EH (cell line): ENCODE measurements around the gene CEACAM6.

Source experiments
- DNase-seq: peaks from one replicate; pipeline ENCODE4 v3.0.0-alpha.2; 2015; ENCODE audit warnings: low read depth

Gene CEACAM6

GRCh38 chr19:41796901-41797300, 41.6 kb downstream of the CEACAM6 start:
- DNase-seq: no peak

- no peak for DNase-seq
Measured at GRCh38 chr19:41799444-41800000, 44.2 kb downstream of the CEACAM6 start.

DNA sequence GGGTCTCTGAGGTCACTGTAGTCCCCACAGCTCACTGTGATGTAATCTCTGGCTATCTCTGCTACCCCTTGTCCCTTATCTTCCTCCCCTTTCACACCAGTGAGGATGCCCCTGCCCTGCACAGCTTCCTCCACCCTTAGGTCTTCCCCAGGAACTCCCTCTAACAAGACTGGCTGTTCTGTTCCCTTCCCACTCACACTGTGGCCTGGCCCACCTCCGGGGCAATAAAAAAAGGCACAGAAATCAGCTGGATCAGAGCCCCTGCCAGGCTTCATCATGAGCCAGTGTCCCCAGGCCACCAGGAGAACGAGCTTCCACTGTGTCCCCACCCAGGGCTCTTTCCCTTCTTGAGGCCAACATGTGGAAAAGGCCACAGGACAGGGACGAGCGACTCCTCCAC, 45.7 kb downstream of the CEACAM6 start:
- no peak for DNase-seq

DNA sequence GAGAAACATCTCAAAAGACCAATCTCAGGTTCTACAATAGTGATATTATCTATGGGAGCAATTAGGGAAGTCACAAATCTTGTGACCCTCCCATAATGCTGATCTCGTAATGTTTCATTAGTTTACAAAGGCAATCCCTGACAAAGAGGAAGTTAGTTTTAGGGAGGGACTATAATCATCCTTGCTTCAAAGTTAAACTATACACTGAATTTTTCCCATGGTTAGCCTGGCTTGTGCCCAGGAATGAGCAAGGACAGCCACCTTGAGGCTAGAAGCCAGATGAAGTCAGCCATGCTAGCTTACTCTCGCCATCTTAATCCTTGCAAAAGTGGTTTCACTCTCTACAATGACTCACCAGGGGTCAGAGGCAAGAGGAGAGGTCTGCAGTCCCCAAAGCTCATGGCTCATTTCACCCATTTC, 46.5 kb downstream of the CEACAM6 start:
- no peak for DNase-seq

DNA sequence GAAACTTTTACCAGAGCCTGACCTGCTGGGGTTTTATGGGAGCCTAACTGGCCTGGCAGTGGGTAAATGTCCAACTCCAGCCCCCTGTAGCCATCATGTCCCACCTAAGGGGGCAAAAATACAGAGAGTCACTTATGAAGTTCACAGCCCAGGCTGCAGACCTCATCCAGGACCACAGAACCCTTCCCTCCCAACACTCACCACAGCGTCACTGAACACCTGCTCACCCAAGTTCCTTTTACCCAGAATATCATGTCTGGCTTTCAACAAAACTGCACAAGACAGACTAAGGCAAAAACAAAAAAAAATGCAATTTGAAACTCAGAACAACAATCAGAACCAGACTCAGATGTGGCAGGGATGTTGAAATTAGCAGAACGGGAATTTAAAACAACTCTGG, 47.4 kb downstream of the CEACAM6 start:
- DNase-seq: no peak

DNA sequence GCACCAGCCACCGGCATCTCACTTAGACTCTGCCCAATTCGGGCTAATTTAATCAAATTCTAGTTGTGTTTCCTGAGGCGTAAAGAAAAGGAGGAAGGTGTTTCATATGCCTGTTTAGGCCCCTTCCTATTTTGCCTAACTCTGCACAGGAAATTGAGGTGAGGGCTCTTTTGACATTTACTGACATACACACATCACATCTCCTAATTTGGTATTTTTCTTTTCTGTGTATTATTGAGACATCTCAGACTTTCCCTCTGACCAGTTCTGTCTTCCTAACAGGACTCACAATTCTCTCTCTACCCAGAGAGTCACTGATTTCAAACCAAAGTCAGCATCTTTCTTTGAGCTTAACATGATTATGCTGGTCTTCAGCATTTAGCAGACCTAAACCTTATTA, 49.0 kb downstream of the CEACAM6 start:
- no peak for DNase-seq

- no peak for DNase-seq
Measured at GRCh38 chr19:41807176-41807575, 51.8 kb downstream of the CEACAM6 start.

DNA sequence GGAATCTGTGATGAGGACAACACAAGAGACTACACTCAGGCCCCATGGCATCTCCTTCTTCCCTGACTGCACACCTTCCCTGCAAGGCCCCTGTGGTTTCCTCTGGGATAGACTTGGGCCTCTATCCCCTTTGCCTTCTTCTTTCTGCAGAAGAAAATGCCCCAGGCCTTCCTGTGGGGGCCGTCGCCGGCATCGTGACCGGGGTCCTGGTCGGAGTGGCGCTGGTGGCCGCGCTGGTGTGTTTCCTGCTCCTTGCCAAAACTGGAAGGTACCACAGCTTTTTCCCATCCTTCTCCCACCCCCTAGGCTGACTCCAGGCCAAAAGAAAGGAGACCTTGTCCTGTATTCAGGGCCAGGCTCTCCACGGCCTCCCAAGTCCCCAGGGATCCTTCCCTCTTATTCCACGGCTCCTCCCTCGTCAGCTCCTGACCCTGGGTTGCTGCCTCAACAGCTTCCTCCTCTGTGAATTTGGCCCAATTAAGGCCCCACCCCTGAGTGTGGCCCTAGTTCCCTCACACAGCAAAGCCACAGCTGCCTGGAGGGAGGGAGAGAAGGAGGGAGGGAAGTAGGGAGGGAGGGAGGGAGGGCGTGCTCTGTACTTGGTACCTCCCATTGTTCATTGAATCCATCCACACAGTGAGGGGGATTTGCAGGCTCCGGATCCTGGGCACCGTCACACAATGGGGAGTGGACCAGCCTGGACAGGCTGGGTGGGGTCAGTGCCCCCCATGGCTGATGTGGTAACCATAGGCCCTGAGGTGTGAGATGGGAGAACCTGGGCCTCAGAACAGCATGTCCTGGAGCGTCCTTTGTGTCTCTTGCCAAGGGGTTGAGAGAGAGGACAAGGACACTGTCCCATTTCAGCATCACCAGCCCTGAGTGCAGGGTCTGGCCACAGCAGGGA, 53.6 kb downstream of the CEACAM6 start:
- DNase-seq: no peak

GRCh38 chr19:41810301-41810700, 55.0 kb downstream of the CEACAM6 start:
- no peak for DNase-seq

DNA sequence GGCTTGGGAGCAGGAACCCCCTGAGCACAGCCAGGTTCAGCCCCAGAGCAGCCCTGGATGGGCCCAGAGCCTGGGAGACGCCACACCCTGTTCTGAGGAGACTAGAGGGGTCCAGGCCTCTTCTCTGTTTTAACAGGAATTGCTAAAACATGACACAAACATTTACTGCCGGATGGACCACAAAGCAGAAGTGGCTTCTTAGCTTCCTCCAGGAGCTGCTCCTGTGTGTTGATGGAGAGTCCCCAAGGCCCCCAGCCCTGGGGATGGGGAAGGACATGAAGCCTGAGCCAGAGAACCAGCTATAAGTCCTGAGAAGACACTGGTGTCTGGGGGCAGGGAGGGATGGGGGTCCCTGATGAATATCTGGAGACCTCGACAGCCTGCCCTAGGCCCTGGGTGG, 55.7 kb downstream of the CEACAM6 start:
- DNase-seq: no peak

GRCh38 chr19:41811981-41812380, 56.7 kb downstream of the CEACAM6 start:
- DNase-seq: no peak

GRCh38 chr19:41813911-41814310, 58.6 kb downstream of the CEACAM6 start:
- no peak for DNase-seq

- no peak for DNase-seq
Measured at GRCh38 chr19:41815301-41815700, 60.0 kb downstream of the CEACAM6 start.

DNA sequence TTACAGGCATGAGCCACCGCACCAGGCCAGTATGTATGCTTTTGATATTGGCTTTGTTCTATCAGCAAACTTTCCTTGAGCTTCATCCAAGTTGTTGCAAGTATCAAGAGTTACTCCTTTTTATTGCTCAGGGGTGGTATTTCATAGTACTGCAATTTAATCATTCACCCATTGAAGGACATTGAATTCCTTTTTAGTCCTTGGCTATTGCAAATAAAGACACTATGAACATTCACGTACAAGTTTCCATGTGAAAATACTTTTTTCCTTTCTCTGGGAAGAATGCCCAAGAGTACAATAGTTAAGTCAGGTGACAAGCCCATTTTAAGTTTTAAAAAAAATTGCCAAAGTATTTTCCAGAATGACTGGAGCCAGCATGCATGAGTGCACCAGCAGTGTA, 61.4 kb downstream of the CEACAM6 start:
- no peak for DNase-seq

- peak; percentile 23 for DNase-seq
Measured at GRCh38 chr19:41821003-41821735, 65.8 kb downstream of the CEACAM6 start.
